BLaER1 treated with 17β-estradiol and CSF1 and Interleukin-3, amounts not matched to agents 10 nM and 100 nM (cell line): Measurements from ENCODE around the gene ZNF485.
"Not testable (repeated sequence)": the region's sequence is repeated elsewhere in the genome, so short reads cannot be mapped to it uniquely, and the experiment has no call there.

Experiments used
- H3K27ac ChIP-seq, 11 experiments: shearing (Covaris generic); formaldehyde crosslinking; 2 replicates each; pipeline ENCODE4 v1.8.1; 2022
- H3K27me3 ChIP-seq, 11 experiments: shearing (Covaris generic); formaldehyde crosslinking; 2 replicates each; pipeline ENCODE4 v1.8.1; 2022
- H3K36me3 ChIP-seq, 11 experiments: shearing (Covaris generic); formaldehyde crosslinking; 2 replicates each; pipeline ENCODE4 v1.8.1; 2022
- H3K4me1 ChIP-seq, 10 experiments: shearing (Covaris generic); formaldehyde crosslinking; 2 replicates each; pipeline ENCODE4 v1.8.1; 2022
- H3K4me2 ChIP-seq, 11 experiments: shearing (Covaris generic); formaldehyde crosslinking; 2 replicates each; pipeline ENCODE4 v1.8.1; 2022
- H3K4me3 ChIP-seq, 10 experiments: shearing (Covaris generic); formaldehyde crosslinking; 2 replicates each; pipeline ENCODE4 v1.8.1; 2022
- H3K9ac ChIP-seq, 11 experiments: shearing (Covaris generic); formaldehyde crosslinking; 2 replicates each; pipeline ENCODE4 v1.8.1; 2022
- H3K9me3 ChIP-seq, 11 experiments: shearing (Covaris generic); formaldehyde crosslinking; replicated peaks in 1 of 11; 2 replicates each; pipeline ENCODE4 v1.8.1; 2022
- H4K20me1 ChIP-seq, 11 experiments: shearing (Covaris generic); formaldehyde crosslinking; 2 replicates each; pipeline ENCODE4 v1.8.1; 2022
- Cebpa-rat ChIP-seq, 11 experiments: shearing (Covaris generic); IDR thresholded peaks; 2 replicates each; pipeline ENCODE4 v1.8.1; 2022

The ZNF485 gene

GRCh38 chr10:43622038-43622437 is 15.8 kb downstream of the ZNF485 start:
- Histone ChIP-seq H3K4me3 (no peak overlapping the region), H4K20me1 (no peaks in the 10 kb centered on the region), H3K4me1 (no peaks in the 10 kb centered on the region), H3K9ac (no peak overlapping the region), H3K9me3 (peaks cover 72 to 93% (median 89%) of the 10 kb centered on the region in 11 experiments), H3K27ac (no peak overlapping the region), H3K36me3 (peaks cover 11 to 37% (median 25%) of the 10 kb centered on the region in 11 experiments), H3K4me2 (no peak overlapping the region), H3K27me3 (no peaks in the 10 kb centered on the region; a peak in 1 of 22 replicates)
- TF ChIP-seq Cebpa-rat (IDR thresholded peaks at IDR 0.05): no peak

GRCh38 chr10:43623351-43623750 is 17.1 kb downstream of the ZNF485 start:
- H3K9me3 ChIP-seq: peaks cover 59 to 80% (median 76%) of the 10 kb centered on the region in 11 experiments
- no peak overlapping the region for H3K9ac ChIP-seq
- H3K4me1 ChIP-seq: peaks cover 0 to 6% (median 0%) of the 10 kb centered on the region in 10 experiments; a peak in 3 of 20 replicates
- H3K27me3 ChIP-seq: no peaks in the 10 kb centered on the region
- no peaks in the 10 kb centered on the region for H4K20me1 ChIP-seq
- peaks cover 0 to 24% (median 15%) of the 10 kb centered on the region in 11 experiments; a peak in 15 of 22 replicates for H3K36me3 ChIP-seq
- H3K27ac ChIP-seq: no peak overlapping the region; a peak in 1 of 22 replicates
- no peak for TF ChIP-seq Cebpa-rat (IDR thresholded peaks at IDR 0.05)
- peak overlapping the region in 2 of 11 experiments; percentile 4 to 31; a peak in 2 of 22 replicates for H3K4me2 ChIP-seq
- no peak overlapping the region for H3K4me3 ChIP-seq

GRCh38 chr10:43627942-43628341 is 21.7 kb downstream of the ZNF485 start:
- Histone ChIP-seq H3K27me3 (no peaks in the 10 kb centered on the region), H4K20me1 (no peaks in the 10 kb centered on the region), H3K36me3 (no peaks in the 10 kb centered on the region), H3K4me1 (peaks cover 0 to 6% (median 0%) of the 10 kb centered on the region in 10 experiments; a peak in 3 of 20 replicates), H3K4me3 (no peak overlapping the region), H3K9me3 (peaks cover 27 to 64% (median 44%) of the 10 kb centered on the region in 11 experiments), H3K4me2 (no peak overlapping the region), H3K27ac (no peak overlapping the region), H3K9ac (no peak overlapping the region)
- TF ChIP-seq Cebpa-rat (IDR thresholded peaks at IDR 0.05): no peak

- H3K27ac ChIP-seq: no peak overlapping the region
- H4K20me1 ChIP-seq: no peaks in the 10 kb centered on the region
- H3K4me1 ChIP-seq: peaks cover 0 to 6% (median 0%) of the 10 kb centered on the region in 10 experiments; a peak in 3 of 20 replicates
- peaks cover 32 to 64% (median 44%) of the 10 kb centered on the region in 11 experiments for H3K9me3 ChIP-seq
- H3K4me2 ChIP-seq: no peak overlapping the region
- TF ChIP-seq Cebpa-rat (IDR thresholded peaks at IDR 0.05): no peak
- H3K27me3 ChIP-seq: no peaks in the 10 kb centered on the region
- no peak overlapping the region for H3K4me3 ChIP-seq
- no peaks in the 10 kb centered on the region for H3K36me3 ChIP-seq
- no peak overlapping the region for H3K9ac ChIP-seq
Observed at GRCh38 chr10:43628956-43629355, 22.7 kb downstream of the ZNF485 start.

- not testable (repeated sequence) for H3K27me3 ChIP-seq, H3K4me1 ChIP-seq, H3K27ac ChIP-seq, H3K4me3 ChIP-seq, H4K20me1 ChIP-seq, H3K36me3 ChIP-seq, H3K4me2 ChIP-seq, H3K9ac ChIP-seq
- peaks cover 52 to 92% (median 64%) of the 10 kb centered on the region in 11 experiments for H3K9me3 ChIP-seq
Observed at GRCh38 chr10:43635816-43636215, 29.6 kb downstream of the ZNF485 start.

GRCh38 chr10:43640603-43641002 is 34.4 kb downstream of the ZNF485 start:
- no peak overlapping the region for H3K27ac ChIP-seq

GRCh38 chr10:43644252-43644651 is 38.0 kb downstream of the ZNF485 start:
- Histone ChIP-seq H3K27ac (no peak overlapping the region), H3K4me3 (peak overlapping the region; percentile 8 to 54 (median 44); a peak in 19 of 20 replicates), H3K27me3 (peaks cover 0 to 6% (median 0%) of the 10 kb centered on the region in 11 experiments; a peak in 4 of 22 replicates), H3K36me3 (peaks cover 47 to 70% (median 65%) of the 10 kb centered on the region in 11 experiments), H3K9ac (no peak overlapping the region), H3K4me2 (no peak overlapping the region), H3K4me1 (peaks cover under 1 to 12% (median 9%) of the 10 kb centered on the region in 10 experiments; a peak in 17 of 20 replicates), H3K9me3 (peaks cover 78 to 88% (median 85%) of the 10 kb centered on the region in 11 experiments), H4K20me1 (no peaks in the 10 kb centered on the region)
- TF ChIP-seq Cebpa-rat (IDR thresholded peaks at IDR 0.05): no peak

More at GRCh38 chr10:43640603-43641002, 34.4 kb downstream of the ZNF485 start:
- peaks cover 77 to 95% (median 82%) of the 10 kb centered on the region in 11 experiments for H3K9me3 ChIP-seq
- TF ChIP-seq Cebpa-rat (IDR thresholded peaks at IDR 0.05): no peak
- H4K20me1 ChIP-seq: no peaks in the 10 kb centered on the region
- no peak overlapping the region for H3K9ac ChIP-seq
- H3K4me1 ChIP-seq: peaks cover 0 to 4% (median 0%) of the 10 kb centered on the region in 10 experiments; a peak in 1 of 20 replicates
- no peak overlapping the region for H3K4me2 ChIP-seq
- H3K27me3 ChIP-seq: peaks cover 0 to 6% (median 0%) of the 10 kb centered on the region in 11 experiments; a peak in 4 of 22 replicates
- no peak overlapping the region for H3K4me3 ChIP-seq
- H3K36me3 ChIP-seq: peaks cover 35 to 49% (median 44%) of the 10 kb centered on the region in 11 experiments

- peak overlapping the region in 7 of 10 experiments; percentile 35 to 54 (median 45); a peak in 13 of 20 replicates for H3K4me3 ChIP-seq
- peaks cover 47 to 70% (median 65%) of the 10 kb centered on the region in 11 experiments for H3K36me3 ChIP-seq
- H3K4me1 ChIP-seq: peaks cover 5 to 16% (median 14%) of the 10 kb centered on the region in 10 experiments; a peak in 17 of 20 replicates
- peaks cover 0 to 6% (median 0%) of the 10 kb centered on the region in 11 experiments; a peak in 4 of 22 replicates for H3K27me3 ChIP-seq
- no peak overlapping the region for H3K27ac ChIP-seq
- H3K9me3 ChIP-seq: peaks cover 69 to 74% (median 72%) of the 10 kb centered on the region in 11 experiments
- H3K9ac ChIP-seq: no peak overlapping the region
- no peak overlapping the region for H3K4me2 ChIP-seq
- no peak for TF ChIP-seq Cebpa-rat (IDR thresholded peaks at IDR 0.05)
- no peaks in the 10 kb centered on the region for H4K20me1 ChIP-seq
Observed at GRCh38 chr10:43645866-43646265, 39.6 kb downstream of the ZNF485 start.

GRCh38 chr10:43647576-43647975 is 41.3 kb downstream of the ZNF485 start:
- Histone ChIP-seq H3K9me3 (peaks cover 52 to 57% (median 54%) of the 10 kb centered on the region in 11 experiments), H3K27ac (peak overlapping the region in 8 of 11 experiments; percentile 95 to 99 (median 98); a peak in 12 of 22 replicates), H4K20me1 (no peaks in the 10 kb centered on the region), H3K36me3 (peaks cover 42 to 53% (median 51%) of the 10 kb centered on the region in 11 experiments), H3K4me2 (peak overlapping the region; percentile 68 to 92 (median 83)), H3K9ac (peak overlapping the region; percentile 94 to 99 (median 98); a peak in 18 of 22 replicates), H3K27me3 (peaks cover 0 to 6% (median 0%) of the 10 kb centered on the region in 11 experiments; a peak in 4 of 22 replicates), H3K4me1 (peaks cover 5 to 16% (median 13%) of the 10 kb centered on the region in 10 experiments; a peak in 17 of 20 replicates), H3K4me3 (peak overlapping the region; percentile 73 to 90 (median 81))
- no peak for TF ChIP-seq Cebpa-rat (IDR thresholded peaks at IDR 0.05)
